WTC11 (cell line): ENCODE results near the gene TTLL12.

Experiments used
- CBFB ChIP-seq: sonication (generic); formaldehyde crosslinking; IDR thresholded peaks from 2 replicates; pipeline ENCODE4 v1.8.1; 2022; ENCODE audit warnings: mild to moderate bottlenecking, low read depth, missing genetic modification reagents
- CTCF ChIP-seq: fragments of 200-600 bp; IDR thresholded peaks from 2 replicates; pipeline ENCODE4 v1.8.0; 2022; ENCODE audit warnings: antibody characterized with exemption
- ZNF317 ChIP-seq: sonication (generic); formaldehyde crosslinking; IDR thresholded peaks from 2 replicates; pipeline ENCODE4 v1.8.1; 2023; ENCODE audit warnings: low read depth, mild to moderate bottlenecking, moderate library complexity, missing genetic modification reagents, borderline replicate concordance

GRCh38 chr22:43205748-43206508, 19.0 kb upstream of the TTLL12 start:
- TF ChIP-seq CTCF (no peak), ZNF317 (CRISPR knock-in tag) (no peak), CBFB (CRISPR knock-in tag) (no peak)
